HL-60 (cell line): Measurements from ENCODE around the gene SCYGR3.

Source experiments
- DNase-seq, 2 experiments: peaks; one replicate each; pipeline ENCODE4 v3.0.0-alpha.2; 2010 to 2020; ENCODE audit warnings: low read depth in 1 of 2, low spot score in 1 of 2
- H3K27ac ChIP-seq: fragments of 250-450 bp; sonication (Bioruptor Pico); replicated peaks from 2 replicates; pipeline ENCODE4 v1.5.1; 2020; ENCODE audit warnings: mild to moderate bottlenecking, moderate library complexity
- H3K27me3 ChIP-seq: fragments of 250-450 bp; sonication (Bioruptor Pico); 2 replicates; pipeline ENCODE4 v1.5.1; 2021; ENCODE audit warnings: mild to moderate bottlenecking, moderate library complexity; ENCODE audit not compliant: insufficient read depth, poor library complexity, severe bottlenecking
- H3K4me3 ChIP-seq: replicated peaks from 2 replicates; pipeline ENCODE4 v1.5.1; 2011; ENCODE audit warnings: mild to moderate bottlenecking, control low read depth, low read length; ENCODE audit not compliant: insufficient read depth
- GABPA ChIP-seq: IDR thresholded peaks from 2 replicates; pipeline ENCODE4 v1.6.1; 2012; ENCODE audit warnings: low read depth
- POLR2AphosphoS5 ChIP-seq: IDR thresholded peaks from 2 replicates; pipeline ENCODE4 v1.6.1; 2012; ENCODE audit warnings: low read depth
- REST ChIP-seq: IDR thresholded peaks from 2 replicates; pipeline ENCODE4 v1.6.1; 2012; ENCODE audit warnings: low read depth; ENCODE audit not compliant: insufficient replicate concordance
- SPI1 ChIP-seq: IDR thresholded peaks from 2 replicates; pipeline ENCODE4 v1.6.1; 2012; ENCODE audit warnings: low read depth, mild to moderate bottlenecking, borderline replicate concordance
- TF ChIP-seq, protein P1 (sequence below): IDR thresholded peaks from one replicate; pipeline ENCODE4 v1.5.1; 2011; ENCODE audit warnings: low read length, control low read depth, inconsistent platforms; ENCODE audit not compliant: insufficient read depth

SCYGR3 gene

GRCh38 chr2:227570615-227571014, 44.0 kb downstream of the SCYGR3 start:
- no peak for DNase-seq
- no peaks in the 10 kb centered on the region for H3K27me3 ChIP-seq
- H3K27ac ChIP-seq: no peak overlapping the region
- H3K4me3 ChIP-seq: no peak overlapping the region
- TF ChIP-seq SPI1: no peak

- Histone ChIP-seq H3K27ac (no peak overlapping the region), H3K27me3 (no peaks in the 10 kb centered on the region), H3K4me3 (no peak overlapping the region)
- TF ChIP-seq GABPA (no peak), POLR2AphosphoS5 (no peak), SPI1 (no peak), REST (no peak)
- TF ChIP-seq, protein P1, sequence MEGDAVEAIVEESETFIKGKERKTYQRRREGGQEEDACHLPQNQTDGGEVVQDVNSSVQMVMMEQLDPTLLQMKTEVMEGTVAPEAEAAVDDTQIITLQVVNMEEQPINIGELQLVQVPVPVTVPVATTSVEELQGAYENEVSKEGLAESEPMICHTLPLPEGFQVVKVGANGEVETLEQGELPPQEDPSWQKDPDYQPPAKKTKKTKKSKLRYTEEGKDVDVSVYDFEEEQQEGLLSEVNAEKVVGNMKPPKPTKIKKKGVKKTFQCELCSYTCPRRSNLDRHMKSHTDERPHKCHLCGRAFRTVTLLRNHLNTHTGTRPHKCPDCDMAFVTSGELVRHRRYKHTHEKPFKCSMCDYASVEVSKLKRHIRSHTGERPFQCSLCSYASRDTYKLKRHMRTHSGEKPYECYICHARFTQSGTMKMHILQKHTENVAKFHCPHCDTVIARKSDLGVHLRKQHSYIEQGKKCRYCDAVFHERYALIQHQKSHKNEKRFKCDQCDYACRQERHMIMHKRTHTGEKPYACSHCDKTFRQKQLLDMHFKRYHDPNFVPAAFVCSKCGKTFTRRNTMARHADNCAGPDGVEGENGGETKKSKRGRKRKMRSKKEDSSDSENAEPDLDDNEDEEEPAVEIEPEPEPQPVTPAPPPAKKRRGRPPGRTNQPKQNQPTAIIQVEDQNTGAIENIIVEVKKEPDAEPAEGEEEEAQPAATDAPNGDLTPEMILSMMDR: no peak
- no peak for DNase-seq
These were observed 45.8 kb downstream of the SCYGR3 start for GRCh38 chr2:227568852-227569169.

GRCh38 chr2:227566012-227566411, 48.6 kb downstream of the SCYGR3 start:
- TF ChIP-seq POLR2AphosphoS5: no peak
- TF ChIP-seq, protein P1: no peak
- no peak for TF ChIP-seq GABPA
- TF ChIP-seq SPI1: no peak
- no peak for TF ChIP-seq REST
- DNase-seq: no peak

DNA sequence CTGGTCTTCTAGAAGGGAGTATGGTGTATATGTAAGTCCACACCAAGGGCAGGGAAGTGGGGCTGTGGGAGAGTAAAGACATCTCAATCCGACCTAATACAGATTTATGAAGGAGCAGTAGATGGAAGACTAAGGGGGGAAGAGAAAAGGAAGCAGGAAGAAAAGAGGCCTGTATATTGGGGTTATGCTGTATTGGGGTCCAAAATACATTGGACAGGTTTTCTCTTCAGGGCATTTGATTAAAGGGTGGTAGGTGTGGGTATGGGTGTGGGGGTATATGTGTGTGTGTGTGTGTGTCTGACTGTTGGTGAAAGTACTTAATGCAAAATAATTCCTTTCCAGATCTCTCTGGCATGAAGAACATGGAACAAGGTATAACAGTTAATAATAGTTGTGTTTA, 49.6 kb downstream of the SCYGR3 start:
- Histone ChIP-seq H3K27me3 (no peaks in the 10 kb centered on the region), H3K27ac (no peak overlapping the region)
- TF ChIP-seq SPI1 (no peak), GABPA (no peak), POLR2AphosphoS5 (no peak), REST (no peak)
- TF ChIP-seq, protein P1: no peak

More at GRCh38 chr2:227566012-227566411, 48.6 kb downstream of the SCYGR3 start:
- no peak overlapping the region for H3K27ac ChIP-seq
- H3K4me3 ChIP-seq: no peak overlapping the region
- H3K27me3 ChIP-seq: no peaks in the 10 kb centered on the region

More for the DNA sequence above, 49.6 kb downstream of the SCYGR3 start:
- DNase-seq: no peak
- no peak overlapping the region for H3K4me3 ChIP-seq
